ENCODE measurements around the gene SCN5A. TPM values are rescaled to one million over a fixed set of nuclear protein-coding genes. Genes with fewer than 3 reads are reported as not detected.

The SCN5A gene
- polyA plus RNA-seq, 1 experiment, result 0.63 TPM

GRCh38 chr3:38648659-38649499 lies 608 bp downstream of the SCN5A start:
- CTCF ChIA-PET, result interaction anchor here (1.0 kb wide), 1 partner anchor 127 kb away, joined by 3 read pairs; no protein-coding TSS in a partner anchor
- no peak overlapping the region for H3K27ac ChIP-seq (ENCODE audit: low read depth, low read length)
- peaks cover 31% of the 10 kb centered on the region for H3K27me3 ChIP-seq (ENCODE audit: control insufficient read depth, insufficient read depth, low read length)
- no peaks in the 10 kb centered on the region for H3K9me3 ChIP-seq (ENCODE audit: control insufficient read depth, insufficient read depth, low read length)
- POLR2A ChIA-PET, result no interaction called here
- peak overlapping the region; percentile 57 for H3K4me3 ChIP-seq (ENCODE audit: low read depth, low read length)
- TF ChIP-seq, protein P1, sequence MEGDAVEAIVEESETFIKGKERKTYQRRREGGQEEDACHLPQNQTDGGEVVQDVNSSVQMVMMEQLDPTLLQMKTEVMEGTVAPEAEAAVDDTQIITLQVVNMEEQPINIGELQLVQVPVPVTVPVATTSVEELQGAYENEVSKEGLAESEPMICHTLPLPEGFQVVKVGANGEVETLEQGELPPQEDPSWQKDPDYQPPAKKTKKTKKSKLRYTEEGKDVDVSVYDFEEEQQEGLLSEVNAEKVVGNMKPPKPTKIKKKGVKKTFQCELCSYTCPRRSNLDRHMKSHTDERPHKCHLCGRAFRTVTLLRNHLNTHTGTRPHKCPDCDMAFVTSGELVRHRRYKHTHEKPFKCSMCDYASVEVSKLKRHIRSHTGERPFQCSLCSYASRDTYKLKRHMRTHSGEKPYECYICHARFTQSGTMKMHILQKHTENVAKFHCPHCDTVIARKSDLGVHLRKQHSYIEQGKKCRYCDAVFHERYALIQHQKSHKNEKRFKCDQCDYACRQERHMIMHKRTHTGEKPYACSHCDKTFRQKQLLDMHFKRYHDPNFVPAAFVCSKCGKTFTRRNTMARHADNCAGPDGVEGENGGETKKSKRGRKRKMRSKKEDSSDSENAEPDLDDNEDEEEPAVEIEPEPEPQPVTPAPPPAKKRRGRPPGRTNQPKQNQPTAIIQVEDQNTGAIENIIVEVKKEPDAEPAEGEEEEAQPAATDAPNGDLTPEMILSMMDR (IDR thresholded peaks at IDR 0.05; ENCODE audit: low read depth, low read length), result no peak
- no peak for DNase-seq (ENCODE audit: low read depth, low spot score)

- TF ChIP-seq, protein P1 (IDR thresholded peaks at IDR 0.05; ENCODE audit: low read depth, low read length), result no peak
- Histone ChIP-seq H3K4me3 (ENCODE audit: low read depth, low read length) (no peak overlapping the region), H3K27me3 (ENCODE audit: control insufficient read depth, insufficient read depth, low read length) (peaks cover 29% of the 10 kb centered on the region), H3K27ac (ENCODE audit: low read depth, low read length) (no peak overlapping the region), H3K9me3 (ENCODE audit: control insufficient read depth, insufficient read depth, low read length) (no peaks in the 10 kb centered on the region)
- DNase-seq (ENCODE audit: low read depth, low spot score), result no peak
- POLR2A ChIA-PET, result no interaction called here
- CTCF ChIA-PET, result interaction anchor here (0.9 to 4.5 kb wide), 6 partner anchors 8 to 382 kb away, joined by 3 to 38 read pairs (median 7); no protein-coding TSS in a partner anchor
These were observed 1.3 kb downstream of the SCN5A start for GRCh38 chr3:38648024-38648658.

GRCh38 chr3:38647217-38647970 lies 2.1 kb downstream of the SCN5A start:
- TF ChIP-seq, protein P1 (IDR thresholded peaks at IDR 0.05; ENCODE audit: low read depth, low read length), result no peak
- peaks cover 25% of the 10 kb centered on the region for H3K27me3 ChIP-seq (ENCODE audit: control insufficient read depth, insufficient read depth, low read length)
- no peak overlapping the region for H3K4me3 ChIP-seq (ENCODE audit: low read depth, low read length)
- H3K9me3 ChIP-seq (ENCODE audit: control insufficient read depth, insufficient read depth, low read length), result no peaks in the 10 kb centered on the region
- DNase-seq (ENCODE audit: low read depth, low spot score), result no peak
- ChIA-PET POLR2A (no interaction called here), CTCF (interaction anchor here (0.9 to 4.5 kb wide), 11 partner anchors 9 to 383 kb away, joined by 3 to 38 read pairs (median 5); no protein-coding TSS in a partner anchor)
- no peak overlapping the region for H3K27ac ChIP-seq (ENCODE audit: low read depth, low read length)

DNA sequence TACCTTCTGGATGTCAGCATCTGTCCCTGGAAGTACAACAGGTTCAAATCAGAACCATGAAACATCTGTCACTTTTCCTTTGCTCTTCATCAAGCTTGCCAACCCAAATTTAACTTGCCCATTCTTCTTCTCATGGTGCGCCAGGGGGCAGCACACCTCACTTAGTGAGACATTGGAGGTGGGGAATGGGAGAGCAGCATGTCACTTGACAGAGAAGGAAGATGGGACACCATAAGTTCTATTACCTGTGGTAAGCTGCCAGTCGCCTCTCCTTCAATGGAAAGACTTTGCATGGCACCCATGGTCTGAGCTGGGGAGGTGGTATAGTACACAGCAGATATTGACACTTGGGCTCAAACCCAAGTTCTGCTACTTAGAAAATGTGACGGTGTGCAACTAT lies 2.9 kb downstream of the SCN5A start:
- H3K27ac ChIP-seq (ENCODE audit: low read depth, low read length), result no peak overlapping the region
- no peak for DNase-seq (ENCODE audit: low read depth, low spot score)
- POLR2A ChIA-PET, result no interaction called here
- no peak overlapping the region for H3K4me3 ChIP-seq (ENCODE audit: low read depth, low read length)
- H3K27me3 ChIP-seq (ENCODE audit: control insufficient read depth, insufficient read depth, low read length), result peaks cover 25% of the 10 kb centered on the region
- H3K9me3 ChIP-seq (ENCODE audit: control insufficient read depth, insufficient read depth, low read length), result no peaks in the 10 kb centered on the region
- TF ChIP-seq, protein P1 (IDR thresholded peaks at IDR 0.05; ENCODE audit: low read depth, low read length), result peak; percentile 58
- CTCF ChIA-PET, result interaction anchor here (0.6 to 4.5 kb wide), 11 partner anchors 10 to 384 kb away, joined by 3 to 38 read pairs (median 5); no protein-coding TSS in a partner anchor

Data from AG04450 (cell line).